Gastrocnemius medialis (tissue), 4 donors: Measurements from ENCODE around the gene OR13J1.

Source experiments
- CTCF ChIP-seq, 5 experiments: fragments of 450-650 bp in 3 of 5; fragments of 200-600 bp in 2 of 5; sonication (generic) in 2 of 5; IDR thresholded peaks in 4 of 5; conservative IDR thresholded peaks in 1 of 5; 1 replicate in 4 of 5; 2 replicates in 1 of 5; pipeline ENCODE4 v1.5.1; 2016 to 2019; ENCODE audit warnings: antibody characterized with exemption in 5 of 5, mild to moderate bottlenecking in 3 of 5, moderate library complexity in 3 of 5
- POLR2A ChIP-seq, 2 donors: fragments of 450-650 bp; IDR thresholded peaks; one replicate each; pipeline ENCODE4 v1.6.1; 2017; ENCODE audit warnings: antibody characterized with exemption in 2 of 2, mild to moderate bottlenecking in 2 of 2, moderate library complexity in 2 of 2

- TF ChIP-seq CTCF (IDR thresholded peaks at IDR 0.05 in 4 of 5, conservative IDR thresholded peaks at IDR 0.05 in 1 of 5) (peak; percentile 57 to 76 (median 67)), POLR2A (IDR thresholded peaks at IDR 0.05) (no peak)
These were observed 32.8 kb upstream of the OR13J1 start for GRCh38 chr9:35903049-35903448.
